Type B pancreatic cell (in vitro differentiated cells): Measurements from ENCODE around the gene NFE2L2. TPM values are rescaled to one million over a fixed set of nuclear protein-coding genes. Genes with fewer than 3 reads are reported as not detected.
A peak's percentile ranks its signal among the peaks of the same experiment; 100 is the strongest.
"Not testable (repeated sequence)": the region's sequence is repeated elsewhere in the genome, so short reads cannot be mapped to it uniquely, and the experiment has no call there.

Source experiments
- DNase-seq: peaks from one replicate; pipeline ENCODE4 v3.0.0; 2021; ENCODE audit warnings: mixed read lengths; ENCODE audit not compliant: unreplicated experiment; ENCODE audit errors: extremely low spot score
- H3K27ac Mint-ChIP-seq: 2 replicates; pipeline ENCODE4 v1.8.0; 2021; ENCODE audit warnings: mild to moderate bottlenecking, mixed read lengths
- H3K27me3 Mint-ChIP-seq: 2 replicates; pipeline ENCODE4 v1.8.0; 2021; ENCODE audit warnings: mixed read lengths
- H3K36me3 Mint-ChIP-seq: 2 replicates; pipeline ENCODE4 v1.8.0; 2021; ENCODE audit warnings: mixed read lengths
- H3K4me1 Mint-ChIP-seq: one replicate; pipeline ENCODE4 v1.8.0; 2021; ENCODE audit warnings: mixed read lengths; ENCODE audit not compliant: unreplicated experiment
- H3K4me3 Mint-ChIP-seq: 2 replicates; pipeline ENCODE4 v1.8.0; 2021; ENCODE audit warnings: mild to moderate bottlenecking, mixed read lengths
- H3K9me3 Mint-ChIP-seq: 2 replicates; pipeline ENCODE4 v1.8.0; 2021; ENCODE audit warnings: mixed read lengths
- CTCF ChIP-seq: fragments of 200-600 bp; sonication (generic); conservative IDR thresholded peaks from 2 replicates; pipeline ENCODE4 v1.5.0; 2021; ENCODE audit warnings: antibody characterized with exemption, mild to moderate bottlenecking
- total RNA-seq: library from RNA; stranded (reverse); gene quantifications from 2 replicates; pipeline ENCODE4 v1.2.1, GENCODE V29; 2021; ENCODE audit warnings: low replicate concordance

Gene NFE2L2
- total RNA-seq, 1 donor from 2014 or later, result 74.7 TPM

- no peaks in the 10 kb centered on the region for H3K36me3 Mint-ChIP-seq
- DNase-seq, result no peak
- no peaks in the 10 kb centered on the region for H3K9me3 Mint-ChIP-seq
- no peak overlapping the region for H3K27ac Mint-ChIP-seq
- peaks cover 20% of the 10 kb centered on the region for H3K4me1 Mint-ChIP-seq
- TF ChIP-seq CTCF, result no peak
- H3K27me3 Mint-ChIP-seq, result no peaks in the 10 kb centered on the region
- H3K4me3 Mint-ChIP-seq, result no peak overlapping the region
Measured at GRCh38 chr2:177270531-177270930, 6.0 kb upstream of the NFE2L2 start.

- no peak for TF ChIP-seq CTCF
- no peaks in the 10 kb centered on the region for H3K36me3 Mint-ChIP-seq
- H3K27me3 Mint-ChIP-seq, result no peaks in the 10 kb centered on the region
- H3K4me1 Mint-ChIP-seq, result peaks cover 22% of the 10 kb centered on the region
- no peak overlapping the region for H3K4me3 Mint-ChIP-seq
- no peaks in the 10 kb centered on the region for H3K9me3 Mint-ChIP-seq
- DNase-seq, result no peak
- no peak overlapping the region for H3K27ac Mint-ChIP-seq
Measured at GRCh38 chr2:177268901-177269300, 4.4 kb upstream of the NFE2L2 start.

- no peak for TF ChIP-seq CTCF
- Mint-ChIP-seq H3K9me3 (no peaks in the 10 kb centered on the region), H3K4me3 (no peak overlapping the region), H3K27me3 (no peaks in the 10 kb centered on the region), H3K36me3 (peaks cover 1% of the 10 kb centered on the region), H3K4me1 (peaks cover 22% of the 10 kb centered on the region), H3K27ac (peak overlapping the region; percentile 39)
- DNase-seq, result no peak
Measured at GRCh38 chr2:177268187-177268871, 3.8 kb upstream of the NFE2L2 start.

- Mint-ChIP-seq H3K4me3 (peak overlapping the region; percentile 68), H3K27ac (peak overlapping the region; percentile 99), H3K4me1 (peaks cover 27% of the 10 kb centered on the region)
Measured at GRCh38 chr2:177266955-177267354, 2.4 kb upstream of the NFE2L2 start.

GRCh38 chr2:177265824-177266817, 1.6 kb upstream of the NFE2L2 start:
- H3K9me3 Mint-ChIP-seq, result no peaks in the 10 kb centered on the region
- H3K4me1 Mint-ChIP-seq, result peaks cover 33% of the 10 kb centered on the region
- peak overlapping the region; percentile 99 for H3K27ac Mint-ChIP-seq
- no peaks in the 10 kb centered on the region for H3K27me3 Mint-ChIP-seq
- peaks cover 9% of the 10 kb centered on the region for H3K36me3 Mint-ChIP-seq
- peak overlapping the region; percentile 97 for H3K4me3 Mint-ChIP-seq
- TF ChIP-seq CTCF, result no peak
- no peak for DNase-seq

More at GRCh38 chr2:177266955-177267354, 2.4 kb upstream of the NFE2L2 start:
- H3K36me3 Mint-ChIP-seq, DNase-seq, H3K9me3 Mint-ChIP-seq, H3K27me3 Mint-ChIP-seq: not testable (repeated sequence)
